SHP77 (cell line): ENCODE measurements around the gene COL20A1.

ENCODE experiments used
- DNase-seq, 2 experiments: peaks; one replicate each; lab custom pipeline; 2025; lab: John Stamatoyannopoulos, UW

COL20A1 gene

DNA sequence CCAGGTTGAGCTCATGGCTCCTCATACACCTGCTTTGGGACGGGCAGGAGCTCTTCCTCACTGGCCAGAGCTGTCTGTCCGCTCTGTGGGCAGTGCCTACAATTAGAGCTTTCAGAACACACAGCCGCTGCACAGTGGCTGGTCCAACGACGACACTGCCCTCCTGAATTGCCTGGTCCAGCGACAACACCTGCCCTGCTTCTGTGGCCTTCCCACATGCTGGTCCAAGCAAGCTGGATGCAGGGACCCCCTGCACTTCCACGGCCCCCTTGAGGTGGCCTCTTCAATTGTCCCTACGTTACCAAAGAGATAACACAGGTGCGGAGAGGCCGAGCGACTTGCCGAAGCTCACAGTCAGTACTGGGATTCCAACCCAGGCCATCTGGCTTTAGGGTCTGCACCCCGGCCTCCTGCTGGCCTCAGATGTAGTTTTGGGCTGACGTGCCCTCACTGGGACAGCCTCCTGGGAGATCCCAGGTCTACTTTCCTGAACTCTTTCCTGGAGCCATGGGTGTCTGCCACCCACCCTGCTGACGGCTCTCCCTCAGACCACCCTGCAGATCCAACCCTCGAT lies 69.5 kb downstream of the COL20A1 start:
- no peak for DNase-seq

- no peak for DNase-seq
Measured at GRCh38 chr20:63363013-63363957, 70.3 kb downstream of the COL20A1 start.

GRCh38 chr20:63363981-63364561 lies 71.1 kb downstream of the COL20A1 start:
- no peak for DNase-seq

DNA sequence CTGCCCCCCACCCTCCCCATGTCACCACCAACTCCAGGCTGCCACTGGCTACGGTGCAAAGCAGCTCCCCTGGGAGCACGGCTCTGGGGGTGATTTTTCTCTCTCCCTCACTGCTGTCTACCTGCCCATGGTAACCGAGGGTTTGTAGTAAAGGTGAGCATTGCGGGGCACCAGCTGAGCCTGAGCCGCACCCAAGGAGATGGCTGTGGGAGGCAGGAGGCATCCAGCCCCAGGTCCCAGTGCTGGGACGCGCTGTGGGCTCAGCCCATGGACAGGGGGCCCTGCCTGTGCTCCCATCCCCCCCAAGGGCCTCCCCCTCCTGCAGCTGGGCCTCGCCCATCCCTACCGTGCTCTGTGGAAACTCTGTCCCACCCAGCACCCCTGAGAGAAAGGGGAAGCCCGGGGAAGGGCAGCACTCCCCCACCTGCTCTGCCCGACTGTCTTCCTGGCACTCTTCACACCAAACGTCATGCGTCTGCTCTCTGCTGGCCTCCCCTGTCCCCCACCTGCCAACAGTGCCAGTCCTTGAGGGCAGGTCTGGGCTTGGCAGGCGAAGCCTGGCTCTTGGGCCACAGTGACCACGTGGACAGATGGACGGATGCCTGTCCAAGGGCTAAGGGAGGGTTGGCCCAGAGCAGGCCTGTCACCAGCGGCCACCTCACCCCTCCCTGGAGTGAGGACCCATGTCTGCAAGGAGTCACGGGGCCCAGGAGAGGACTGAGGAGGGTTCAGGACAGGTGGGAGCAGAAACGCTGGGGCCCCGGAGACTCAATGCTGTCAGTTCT lies 72.0 kb downstream of the COL20A1 start:
- no peak for DNase-seq

DNA sequence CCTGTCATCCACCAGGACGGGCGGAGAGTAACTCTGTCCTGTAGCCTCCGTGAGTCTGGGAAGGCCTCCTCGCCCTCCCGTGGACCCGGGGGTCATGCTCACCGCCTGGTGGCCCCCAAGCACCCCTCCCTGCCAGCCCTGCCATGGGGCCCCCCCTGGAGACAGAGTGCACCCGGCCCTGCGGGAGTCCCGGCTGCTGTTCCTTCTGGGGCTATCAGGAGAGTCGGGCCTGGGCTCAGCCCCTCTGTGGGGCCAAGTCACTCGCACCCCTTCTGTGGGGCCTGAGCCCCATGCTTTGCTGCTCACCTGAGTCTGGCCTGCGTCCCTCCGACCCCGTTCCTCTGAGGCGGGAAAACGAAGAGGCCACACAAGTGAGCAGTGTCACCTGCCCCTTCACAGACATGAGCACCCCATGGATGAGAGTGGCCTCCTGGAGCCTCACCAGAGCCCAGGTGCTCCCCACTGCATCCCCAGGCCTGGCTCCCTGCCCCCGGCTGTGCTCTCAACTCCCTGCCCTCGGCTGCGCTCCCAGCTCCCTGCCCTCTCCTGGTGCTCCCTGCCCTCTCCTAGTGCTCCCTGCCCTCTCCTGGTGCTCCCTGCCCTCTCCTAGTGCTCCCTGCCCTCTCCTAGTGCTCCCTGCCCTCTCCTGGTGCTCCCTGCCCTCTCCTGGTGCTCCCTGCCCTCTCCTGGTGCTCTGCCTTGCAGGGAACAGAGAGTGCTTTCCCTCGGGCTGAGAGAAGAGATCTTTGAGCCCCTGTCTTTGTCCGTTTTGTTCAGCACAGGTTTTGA lies 72.8 kb downstream of the COL20A1 start:
- no peak for DNase-seq

GRCh38 chr20:63366390-63367365 lies 73.7 kb downstream of the COL20A1 start:
- no peak for DNase-seq

DNA sequence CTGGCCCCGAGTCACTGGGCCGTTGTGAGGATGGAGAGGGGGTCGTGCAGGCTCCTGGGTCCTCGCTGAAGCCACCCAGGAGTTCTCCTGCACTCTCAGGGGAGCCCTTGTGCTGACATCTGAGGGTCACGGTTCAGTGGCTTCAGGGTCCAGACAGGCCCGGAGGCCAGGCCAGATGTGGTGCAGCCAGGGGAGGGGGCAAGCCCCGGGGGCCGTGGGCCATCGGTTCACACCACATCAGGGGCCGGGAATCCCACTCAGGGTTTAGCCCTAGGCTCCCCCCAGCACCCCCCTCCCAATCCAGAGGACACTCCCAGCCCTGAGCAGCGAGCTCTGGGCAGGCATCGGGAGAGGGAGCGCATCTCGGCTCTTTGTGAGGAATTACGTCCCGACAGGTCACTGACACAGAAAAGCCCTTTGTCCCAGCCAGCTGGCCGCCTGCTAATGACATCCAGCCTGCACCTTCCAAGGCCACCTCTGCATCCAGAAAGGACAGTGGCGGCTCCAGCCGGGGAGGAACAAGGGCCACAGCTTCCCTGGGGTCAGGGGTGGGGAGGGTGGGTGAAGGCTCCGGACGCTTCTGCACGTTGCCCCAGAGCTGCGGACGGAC lies 74.6 kb downstream of the COL20A1 start:
- DNase-seq, result no peak

- DNase-seq, result no peak
Measured at GRCh38 chr20:63368151-63368550, 75.2 kb downstream of the COL20A1 start.

DNA sequence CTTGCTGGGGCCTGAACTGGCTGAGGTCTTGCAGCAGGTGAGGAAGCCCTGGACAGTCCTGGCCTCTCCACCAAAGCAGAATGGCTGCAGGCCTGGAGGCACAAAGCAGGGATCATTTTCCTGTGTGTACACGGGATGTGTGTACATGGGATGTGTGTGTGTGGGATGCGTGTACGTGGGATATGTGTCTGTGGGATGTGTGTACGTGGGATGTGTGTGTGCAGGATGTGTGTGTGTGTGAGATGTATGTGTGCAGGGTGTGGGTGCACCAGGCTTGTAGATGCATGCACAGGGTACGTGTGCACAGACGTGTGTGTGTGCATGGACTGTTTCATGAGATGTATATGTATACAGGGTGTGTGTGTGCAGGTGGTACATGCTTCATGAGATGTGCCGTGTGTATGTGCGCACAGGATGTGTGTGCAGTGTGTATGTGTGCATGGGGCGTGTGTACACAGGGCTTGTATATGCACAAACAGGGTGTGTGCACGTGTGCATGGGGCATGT lies 76.1 kb downstream of the COL20A1 start:
- no peak for DNase-seq

GRCh38 chr20:63369724-63370617 lies 77.0 kb downstream of the COL20A1 start:
- DNase-seq, result no peak

DNA sequence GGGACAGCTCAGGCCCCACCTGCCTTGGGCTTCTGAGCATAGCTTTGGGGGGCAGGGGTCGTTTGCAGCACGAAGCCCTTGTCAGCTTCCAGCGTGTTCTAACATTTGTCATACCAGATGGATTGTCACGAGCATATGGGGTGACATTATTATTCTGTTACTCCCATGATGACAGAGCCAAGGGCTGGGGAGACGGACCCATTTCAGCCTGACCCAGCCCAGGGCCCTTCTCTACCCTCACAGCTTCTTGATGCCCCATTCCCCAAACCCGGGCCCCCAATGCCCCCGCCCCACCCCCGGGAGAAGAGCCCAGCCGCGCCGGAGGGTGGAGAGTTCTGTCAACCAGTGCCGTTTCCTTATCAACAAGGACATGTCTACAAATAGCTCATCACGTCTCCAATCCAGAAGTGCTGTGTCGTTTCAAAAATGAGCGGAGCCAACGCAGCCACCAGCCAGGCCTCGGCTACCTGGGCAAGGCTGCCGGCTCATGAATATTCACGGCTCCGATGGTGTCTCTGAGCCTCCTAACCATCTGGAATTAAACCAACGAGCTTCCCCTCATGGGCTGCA lies 77.7 kb downstream of the COL20A1 start:
- no peak for DNase-seq

DNA sequence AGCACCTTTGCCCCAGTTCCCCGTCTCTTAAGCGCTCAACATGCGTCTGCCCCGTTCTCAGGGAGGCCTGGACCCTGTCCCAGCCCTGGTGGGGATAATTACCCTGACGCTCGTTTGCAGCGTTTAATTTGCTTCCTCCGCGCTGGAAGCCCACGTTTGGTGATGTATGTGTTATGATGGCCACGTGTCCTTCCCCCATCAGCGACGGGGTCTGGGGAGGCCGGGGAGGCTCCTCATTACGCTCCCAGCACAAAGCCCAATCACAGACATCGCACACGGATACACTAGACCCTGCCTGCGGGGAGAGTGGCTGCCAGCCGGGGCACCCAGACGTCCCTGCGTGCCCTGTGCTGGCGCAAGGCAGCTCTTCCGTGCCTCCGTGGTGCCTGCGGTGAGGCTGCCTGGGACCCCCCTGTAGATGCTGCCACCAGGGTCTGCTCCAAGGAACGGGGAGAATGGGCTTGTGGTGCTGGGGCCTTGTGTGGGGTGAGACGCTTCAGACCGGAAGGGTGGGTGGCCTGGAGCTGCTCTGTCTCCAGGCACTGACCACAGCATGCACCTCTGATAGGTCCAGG lies 78.4 kb downstream of the COL20A1 start:
- no peak for DNase-seq

DNA sequence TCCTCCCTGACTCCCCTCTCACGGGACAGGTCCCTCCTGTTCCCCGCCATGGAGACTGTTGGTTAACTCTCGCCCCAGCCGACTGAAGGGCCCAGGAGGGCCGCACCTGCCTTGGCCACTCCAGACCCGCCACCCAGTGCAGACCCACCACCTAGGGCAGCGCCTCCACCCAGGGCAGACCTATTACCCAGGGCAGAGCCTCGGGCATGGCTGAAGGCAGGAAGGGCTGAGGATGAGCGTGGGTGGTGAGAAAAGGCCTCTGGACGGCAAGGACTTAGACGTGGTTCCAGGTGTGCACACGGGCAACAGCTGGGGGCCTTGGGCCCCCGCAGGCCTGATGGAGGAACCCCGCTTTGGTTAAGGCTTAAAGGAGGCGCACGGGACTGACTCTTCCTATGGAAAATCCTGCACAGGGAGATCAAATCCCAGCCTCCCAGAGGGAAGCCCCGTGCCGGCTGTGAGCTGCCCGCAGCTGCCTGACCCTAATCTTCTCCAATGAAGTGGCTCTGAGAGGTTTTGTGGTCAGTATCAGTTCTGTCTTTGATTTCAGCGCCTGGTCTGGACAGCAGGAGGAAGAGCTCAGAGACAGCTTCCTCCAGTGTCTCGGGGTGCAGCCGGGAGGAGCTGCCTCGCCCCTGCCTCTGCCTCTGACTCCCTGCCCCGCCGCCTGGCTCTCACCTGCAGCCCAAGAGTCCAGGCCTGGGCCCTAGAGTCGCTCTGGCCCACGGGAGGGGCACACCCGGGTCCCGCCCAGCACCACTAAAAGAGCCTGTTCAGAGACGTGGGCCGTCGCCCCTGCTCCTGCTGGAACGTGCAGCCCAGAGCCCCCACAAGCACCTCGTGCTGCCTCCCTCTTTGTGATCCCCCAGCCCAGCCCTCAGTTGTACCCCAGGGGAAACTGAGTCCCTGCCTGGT lies 80.2 kb downstream of the COL20A1 start:
- DNase-seq, result no peak

DNA sequence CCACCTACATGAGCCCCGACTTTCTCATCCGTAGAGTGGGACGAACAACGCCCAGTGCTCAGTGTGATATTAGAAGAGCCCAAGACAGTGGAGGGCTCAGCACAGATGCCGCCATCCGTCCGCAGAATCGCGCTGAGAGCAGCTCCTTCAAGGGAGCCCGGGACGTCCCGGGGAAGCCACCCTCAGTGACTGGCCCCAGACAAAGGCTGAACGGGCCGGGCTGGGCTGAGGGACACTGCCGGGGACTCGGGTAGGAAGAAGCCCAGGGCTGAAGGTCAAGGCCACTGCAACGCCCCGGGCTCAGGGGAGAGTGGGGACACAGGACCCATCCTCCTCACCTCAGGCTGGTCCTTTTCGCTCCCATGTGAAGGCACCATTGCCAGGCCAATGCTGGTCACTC lies 81.0 kb downstream of the COL20A1 start:
- no peak for DNase-seq

DNA sequence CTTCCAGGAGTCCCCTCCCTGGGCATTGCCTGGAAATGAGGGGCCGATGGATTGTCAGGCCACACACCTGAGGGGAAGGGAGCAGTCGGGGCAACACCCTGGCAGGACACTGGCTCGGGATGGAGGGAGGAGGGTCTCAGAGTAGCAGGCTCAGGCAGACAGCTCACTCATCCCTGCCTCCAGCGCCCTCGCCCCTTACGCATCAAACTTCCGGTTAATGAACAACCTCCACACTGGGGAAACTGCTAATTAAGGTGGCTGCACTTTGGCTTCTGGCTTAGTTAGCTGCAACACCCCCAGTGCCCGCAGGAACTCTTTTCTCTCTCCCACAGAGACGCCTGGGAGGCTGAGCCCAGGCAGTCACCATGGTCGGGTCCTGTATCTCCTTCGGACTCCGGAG lies 81.5 kb downstream of the COL20A1 start:
- no peak for DNase-seq

DNA sequence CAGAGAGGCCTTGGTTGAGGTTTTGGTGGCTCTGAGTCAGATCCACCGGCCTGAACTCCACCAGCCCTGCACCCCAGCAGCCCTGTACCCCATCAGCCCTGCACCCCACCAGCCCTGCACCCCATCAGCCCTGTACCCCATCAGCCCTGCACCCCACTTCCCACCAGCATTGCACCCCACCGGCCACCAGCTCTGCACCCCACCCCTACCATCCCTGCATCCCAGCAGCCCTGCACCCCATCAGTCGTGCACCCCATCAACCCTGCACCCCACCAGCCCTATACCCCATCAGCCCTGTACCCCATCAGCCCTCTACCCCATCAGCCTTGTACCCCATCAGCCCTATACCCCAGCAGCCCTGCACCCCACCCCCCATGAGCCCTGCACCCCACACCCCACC lies 82.5 kb downstream of the COL20A1 start:
- no peak for DNase-seq
